GM08714 (cell line): ENCODE results near the gene TRIM50.
"Not testable (repeated sequence)": the region's sequence is repeated elsewhere in the genome, so short reads cannot be mapped to it uniquely, and the experiment has no call there.

Experiments
- H3K4me3 ChIP-seq: fragments of 200-500 bp; sonication (Bioruptor generic); 2 replicates; pipeline ENCODE4 v1.5.1; 2014; ENCODE audit warnings: mild to moderate bottlenecking, low read length, inconsistent platforms
- ZNF274 ChIP-seq: IDR thresholded peaks from 2 replicates; pipeline ENCODE4 v1.6.1; 2012; ENCODE audit warnings: mild to moderate bottlenecking, low read depth, low read length

The TRIM50 gene

DNA sequence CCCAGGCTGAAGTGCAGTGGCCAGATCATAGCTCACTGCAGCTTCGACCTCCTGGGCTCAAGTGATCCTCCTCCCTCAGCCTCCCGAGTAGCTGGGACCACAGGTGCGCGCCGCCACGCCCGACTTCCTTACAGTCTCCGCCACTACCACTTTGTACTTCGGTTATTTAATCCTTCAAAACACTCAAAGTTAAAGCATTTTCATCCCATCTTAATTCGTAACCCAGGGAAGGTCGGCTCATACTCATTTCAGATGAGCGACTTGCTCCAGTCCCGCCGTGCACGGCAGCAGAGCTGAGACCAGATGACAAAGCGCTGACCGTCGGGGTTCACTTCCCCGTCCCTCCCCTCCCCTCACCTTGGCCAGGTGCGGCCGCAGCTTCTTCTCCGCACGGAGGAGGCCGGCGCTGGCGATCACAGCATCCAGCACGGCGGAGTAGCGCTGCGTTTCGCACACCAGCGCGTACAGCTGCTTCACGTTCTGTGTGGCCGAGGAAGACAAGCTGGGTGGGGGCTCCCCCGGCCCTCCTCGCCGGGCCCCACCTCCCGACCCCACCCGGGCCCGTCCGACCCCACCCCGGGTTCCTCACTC, 19.7 kb downstream of the TRIM50 start:
- peak overlapping the region; percentile 83 for H3K4me3 ChIP-seq
- TF ChIP-seq ZNF274 = no peak

DNA sequence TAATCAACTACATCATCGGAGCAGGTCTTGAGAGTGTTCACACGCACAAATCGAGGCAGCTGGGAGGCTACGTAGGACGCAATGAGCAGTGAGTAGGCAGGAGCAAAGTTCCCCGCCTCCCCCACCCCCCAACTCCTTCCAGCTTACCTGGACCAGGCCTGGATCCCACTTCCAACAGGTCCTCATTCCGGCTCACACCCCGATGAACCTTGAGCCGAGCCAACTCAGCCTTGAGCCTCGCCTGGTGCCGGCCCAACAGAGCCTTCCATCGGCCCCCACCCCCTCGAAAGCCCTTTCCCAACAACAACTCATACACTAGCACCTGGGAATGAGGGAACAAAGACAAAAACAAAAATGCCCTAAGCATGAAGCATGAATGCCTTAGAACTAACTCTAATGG, 20.4 kb downstream of the TRIM50 start:
- H3K4me3 ChIP-seq = peak overlapping the region; percentile 83

GRCh38 chr7:73304612-73305387, 23.1 kb downstream of the TRIM50 start:
- not testable (repeated sequence) for H3K4me3 ChIP-seq

More for the DNA sequence above, 20.4 kb downstream of the TRIM50 start:
- TF ChIP-seq ZNF274 = no peak

DNA sequence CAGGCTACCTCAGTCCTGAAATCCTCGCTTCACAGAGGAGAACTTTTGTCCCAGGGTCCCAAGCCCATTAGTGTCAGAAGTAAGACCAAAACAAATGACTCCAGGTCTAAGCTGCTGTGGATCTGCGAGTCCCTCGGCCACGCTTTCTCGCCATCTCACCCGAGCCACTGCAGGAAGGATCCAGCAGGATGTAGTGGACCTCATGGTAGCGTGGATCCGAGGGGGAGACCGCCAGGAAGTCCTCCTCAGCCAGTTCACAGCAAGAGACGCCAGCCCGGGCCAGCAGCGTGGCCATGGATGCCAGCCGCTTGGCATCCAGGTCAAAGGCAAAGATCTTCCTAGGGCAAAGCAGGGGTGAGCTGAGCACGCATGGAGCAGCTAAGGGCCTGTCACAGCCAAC, 23.8 kb downstream of the TRIM50 start:
- no peak overlapping the region for H3K4me3 ChIP-seq
- no peak for TF ChIP-seq ZNF274

- H3K4me3 ChIP-seq = no peak overlapping the region
- TF ChIP-seq ZNF274 = no peak
These were observed 24.3 kb downstream of the TRIM50 start for GRCh38 chr7:73303546-73303945.

- H3K4me3 ChIP-seq = not testable (repeated sequence)
These were observed 25.0 kb downstream of the TRIM50 start for GRCh38 chr7:73302846-73303245.

DNA sequence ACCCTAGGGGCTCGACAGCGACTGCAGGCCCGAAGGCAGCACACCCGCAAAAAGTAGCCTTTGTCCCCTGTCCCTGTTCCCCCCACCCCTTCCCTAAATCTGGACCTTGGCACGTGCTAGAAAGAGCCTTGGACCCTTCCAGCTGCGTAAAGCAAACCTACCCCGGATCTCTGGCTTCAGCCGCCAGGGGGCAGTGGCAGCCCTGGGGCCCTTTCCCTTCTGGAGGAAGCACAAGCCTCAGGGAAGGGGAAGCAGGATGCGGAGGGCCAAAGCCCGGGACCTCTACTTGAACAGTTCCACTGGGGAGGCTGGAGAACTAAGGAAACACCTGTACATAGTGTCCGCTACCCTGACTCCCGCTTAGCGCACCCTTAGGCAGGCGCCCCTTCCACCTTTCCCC, 26.8 kb downstream of the TRIM50 start:
- not testable (repeated sequence) for H3K4me3 ChIP-seq

DNA sequence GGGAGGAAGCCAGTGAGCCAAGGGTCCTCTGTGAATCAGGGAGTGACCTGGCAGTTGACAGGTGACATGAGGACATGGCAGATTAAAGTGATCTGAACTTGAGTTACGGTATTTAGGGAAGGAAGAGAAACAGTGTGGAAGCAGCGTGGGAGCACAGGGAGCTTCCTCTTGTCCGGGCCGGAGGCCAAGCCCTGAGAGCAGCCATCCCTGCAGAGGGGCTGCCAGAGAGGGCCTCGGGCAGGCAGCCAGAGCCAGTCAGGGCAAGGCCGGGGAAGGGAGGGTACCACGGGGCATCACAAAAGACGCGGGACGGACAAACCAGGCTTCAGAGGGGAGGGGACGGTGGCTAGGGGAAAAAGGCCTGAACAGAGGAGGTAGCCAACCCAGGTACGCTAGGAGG, 28.1 kb downstream of the TRIM50 start:
- not testable (repeated sequence) for H3K4me3 ChIP-seq

DNA sequence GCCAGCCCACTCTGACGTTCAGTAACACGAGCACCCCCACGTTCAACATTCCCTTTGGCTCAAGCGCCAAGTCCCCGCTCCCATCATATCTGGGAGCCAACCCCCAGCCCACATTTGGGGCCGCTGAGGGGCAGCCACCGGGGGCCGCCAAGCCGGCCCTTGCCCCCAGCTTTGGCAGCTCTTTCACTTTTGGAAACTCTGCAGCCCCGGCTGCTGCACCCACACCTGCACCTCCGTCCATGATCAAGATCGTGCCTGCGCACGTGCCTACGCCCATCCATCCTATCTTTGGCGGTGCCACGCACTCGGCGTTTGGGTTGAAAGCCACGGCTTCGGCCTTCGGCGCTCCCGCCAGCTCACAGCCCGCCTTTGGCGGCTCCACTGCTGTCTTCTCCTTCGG, 30.2 kb downstream of the TRIM50 start:
- H3K4me3 ChIP-seq = not testable (repeated sequence)

GRCh38 chr7:73297235-73297634, 30.6 kb downstream of the TRIM50 start:
- not testable (repeated sequence) for H3K4me3 ChIP-seq

GRCh38 chr7:73277210-73277609, 50.7 kb downstream of the TRIM50 start:
- H3K4me3 ChIP-seq = not testable (repeated sequence)

- not testable (repeated sequence) for H3K4me3 ChIP-seq
These were observed 60.1 kb downstream of the TRIM50 start for GRCh38 chr7:73267813-73268212.

DNA sequence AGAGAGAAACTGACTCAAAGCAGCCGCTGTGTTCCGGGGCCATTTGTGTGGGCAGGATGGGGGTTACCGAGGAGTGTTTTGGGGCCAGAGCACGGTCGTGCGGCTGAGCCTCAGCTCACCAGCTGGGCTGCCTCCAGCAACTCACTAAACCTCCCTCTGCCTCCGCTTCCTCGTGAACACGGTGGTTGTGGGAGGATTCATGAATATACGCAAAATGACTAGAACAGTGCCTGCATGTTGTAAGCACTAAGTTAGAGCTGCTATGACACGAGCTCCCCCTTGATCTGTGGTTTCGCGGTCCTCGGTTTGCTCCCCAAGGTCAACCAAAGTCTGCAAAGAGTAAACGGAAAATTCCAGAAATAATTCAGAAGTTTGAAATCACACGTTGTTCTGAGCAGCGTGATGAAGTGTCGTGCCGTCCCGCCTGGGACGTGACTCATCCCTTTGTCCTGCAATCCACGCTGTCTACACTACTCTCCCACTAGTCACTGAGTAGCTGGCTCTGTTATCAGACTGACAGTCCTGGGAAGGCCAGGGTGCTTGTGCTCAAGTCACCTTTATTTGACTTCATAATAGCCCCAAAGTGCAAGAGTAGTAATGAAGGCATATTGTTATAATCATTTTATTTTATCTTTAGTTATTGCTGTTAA, 61.0 kb downstream of the TRIM50 start:
- H3K4me3 ChIP-seq = not testable (repeated sequence)
